Suprapubic skin (tissue), 4 donors: ENCODE results near the gene FOLR1. TPM values are rescaled to one million over a fixed set of nuclear protein-coding genes. Genes with fewer than 3 reads are reported as not detected.
A peak's percentile ranks its signal among the peaks of the same experiment; 100 is the strongest.

Source experiments
- DNase-seq, 2 donors: peaks; one replicate each; pipeline ENCODE4 v3.0.0-alpha.2; 2019; ENCODE audit warnings: low spot score in 2 of 2
- H3K27ac ChIP-seq: fragments of 200-600 bp; sonication (generic); one replicate; pipeline ENCODE4 v1.5.1; 2019
- H3K27me3 ChIP-seq: fragments of 200-600 bp; sonication (generic); one replicate; pipeline ENCODE4 v1.5.1; 2019
- H3K36me3 ChIP-seq: fragments of 200-600 bp; sonication (generic); one replicate; pipeline ENCODE4 v1.5.1; 2019
- H3K4me1 ChIP-seq: fragments of 200-600 bp; sonication (generic); one replicate; pipeline ENCODE4 v1.5.1; 2019
- H3K4me3 ChIP-seq: fragments of 200-600 bp; sonication (generic); one replicate; pipeline ENCODE4 v1.5.1; 2019; ENCODE audit warnings: mild to moderate bottlenecking
- H3K9me3 ChIP-seq: fragments of 200-600 bp; sonication (generic); one replicate; pipeline ENCODE4 v1.5.1; 2019
- CTCF ChIP-seq, 2 donors: fragments of 200-600 bp in 1 of 2; fragments of 450-650 bp in 1 of 2; sonication (generic) in 1 of 2; IDR thresholded peaks; one replicate each; pipeline ENCODE4 v1.5.1; 2016 to 2019; ENCODE audit warnings: antibody characterized with exemption in 2 of 2, mild to moderate bottlenecking in 1 of 2, moderate library complexity in 1 of 2
- EP300 ChIP-seq: sonication (generic); formaldehyde crosslinking; IDR thresholded peaks from one replicate; pipeline ENCODE4 v1.6.1; 2017; ENCODE audit warnings: antibody characterized with exemption
- POLR2A ChIP-seq, 2 donors: fragments of 450-650 bp; IDR thresholded peaks; one replicate each; pipeline ENCODE4 v1.6.1; 2017; ENCODE audit warnings: antibody characterized with exemption in 2 of 2, mild to moderate bottlenecking in 2 of 2, moderate library complexity in 2 of 2
- POLR2AphosphoS5 ChIP-seq, 3 donors: sonication (generic); formaldehyde crosslinking; IDR thresholded peaks; one replicate each; pipeline ENCODE4 v1.6.1; 2017; ENCODE audit warnings: antibody characterized with exemption in 3 of 3
- WGBS: methylation state at CpG from one replicate; pipeline ENCODE4 v1.1.5; 2018; 5-methylcytosine and 5-hydroxymethylcytosine counted together
- total RNA-seq, 4 donors: library from RNA; depleted of rRNA; stranded (reverse); fragments of >200 nt; gene quantifications; one replicate each; pipeline ENCODE4 v1.1.0, GENCODE V29; 2016

Gene FOLR1
- total RNA-seq, 4 donors from 2014 or later: 1.5 to 4.3 (median 4.3) TPM; not detected in 1

- Histone ChIP-seq H3K36me3 (peaks cover 38% of the 10 kb centered on the region), H3K9me3 (no peaks in the 10 kb centered on the region), H3K4me3 (no peak overlapping the region), H3K27me3 (no peaks in the 10 kb centered on the region), H3K4me1 (peaks cover 38% of the 10 kb centered on the region), H3K27ac (peak overlapping the region; percentile 59)
- TF ChIP-seq EP300 (no peak), POLR2AphosphoS5 (IDR thresholded peaks at IDR 0.05) (no peak), POLR2A (IDR thresholded peaks at IDR 0.05) (no peak), CTCF (IDR thresholded peaks at IDR 0.05) (no peak)
- peak in 1 of 2 donors; percentile 44 for DNase-seq
- 67% methylated on average over 5 of the region's 5 CpGs for WGBS
Measured at GRCh38 chr11:72226701-72227100, 34.8 kb downstream of the FOLR1 start.

- Histone ChIP-seq H3K9me3 (no peaks in the 10 kb centered on the region), H3K27ac (peak overlapping the region; percentile 59), H3K27me3 (no peaks in the 10 kb centered on the region), H3K36me3 (peaks cover 47% of the 10 kb centered on the region), H3K4me1 (peaks cover 30% of the 10 kb centered on the region), H3K4me3 (no peak overlapping the region)
- TF ChIP-seq EP300 (no peak), CTCF (IDR thresholded peaks at IDR 0.05) (no peak), POLR2AphosphoS5 (IDR thresholded peaks at IDR 0.05) (no peak), POLR2A (IDR thresholded peaks at IDR 0.05) (no peak)
- 70% methylated on average over 9 of the region's 14 CpGs for WGBS
- peak; percentile 62 to 75 for DNase-seq
Measured at GRCh38 chr11:72227316-72228228, 35.6 kb downstream of the FOLR1 start.

GRCh38 chr11:72228229-72228843, 36.4 kb downstream of the FOLR1 start:
- DNase-seq: peak; percentile 61 to 74
- TF ChIP-seq CTCF (IDR thresholded peaks at IDR 0.05): peak in 1 of 2 donors; percentile 19
- no peak for TF ChIP-seq POLR2AphosphoS5 (IDR thresholded peaks at IDR 0.05)

GRCh38 chr11:72228844-72229231, 36.9 kb downstream of the FOLR1 start:
- Histone ChIP-seq H3K27ac (no peak overlapping the region), H3K9me3 (no peaks in the 10 kb centered on the region), H3K4me1 (peaks cover 27% of the 10 kb centered on the region), H3K36me3 (peaks cover 60% of the 10 kb centered on the region), H3K4me3 (no peak overlapping the region), H3K27me3 (no peaks in the 10 kb centered on the region)
- DNase-seq: peak; percentile 50 to 69
- TF ChIP-seq POLR2AphosphoS5 (IDR thresholded peaks at IDR 0.05) (no peak), POLR2A (IDR thresholded peaks at IDR 0.05) (no peak), EP300 (no peak), CTCF (IDR thresholded peaks at IDR 0.05) (no peak)
- 70% methylated on average over 6 of the region's 7 CpGs for WGBS

More at GRCh38 chr11:72228229-72228843, 36.4 kb downstream of the FOLR1 start:
- Histone ChIP-seq H3K4me3 (no peak overlapping the region), H3K4me1 (peaks cover 27% of the 10 kb centered on the region), H3K27ac (no peak overlapping the region), H3K27me3 (no peaks in the 10 kb centered on the region), H3K36me3 (peaks cover 55% of the 10 kb centered on the region), H3K9me3 (no peaks in the 10 kb centered on the region)
- WGBS: 84% methylated on average over 11 of the region's 16 CpGs

- H3K27me3 ChIP-seq: no peaks in the 10 kb centered on the region
- no peaks in the 10 kb centered on the region for H3K9me3 ChIP-seq
- WGBS: 95% methylated on average over 8 of the region's 8 CpGs
- H3K4me1 ChIP-seq: peaks cover 30% of the 10 kb centered on the region
- H3K4me3 ChIP-seq: no peak overlapping the region
- no peak overlapping the region for H3K27ac ChIP-seq
- H3K36me3 ChIP-seq: peaks cover 66% of the 10 kb centered on the region
- peak in 1 of 2 donors; percentile 40 for DNase-seq
- TF ChIP-seq POLR2AphosphoS5 (IDR thresholded peaks at IDR 0.05): no peak
- no peak for TF ChIP-seq EP300
- no peak for TF ChIP-seq CTCF (IDR thresholded peaks at IDR 0.05)
- no peak for TF ChIP-seq POLR2A (IDR thresholded peaks at IDR 0.05)
Measured at GRCh38 chr11:72229336-72229924, 37.5 kb downstream of the FOLR1 start.
